ENCODE data around the gene SF3A1. TPM values are rescaled to one million over a fixed set of nuclear protein-coding genes. Genes with fewer than 3 reads are reported as not detected.

SF3A1 gene
- total and polyA plus RNA-seq, 2 of the 8 experiments (the other 6 are each of a cell fraction or from before 2014, with no cell fraction given): 27.8 to 285 TPM

DNA sequence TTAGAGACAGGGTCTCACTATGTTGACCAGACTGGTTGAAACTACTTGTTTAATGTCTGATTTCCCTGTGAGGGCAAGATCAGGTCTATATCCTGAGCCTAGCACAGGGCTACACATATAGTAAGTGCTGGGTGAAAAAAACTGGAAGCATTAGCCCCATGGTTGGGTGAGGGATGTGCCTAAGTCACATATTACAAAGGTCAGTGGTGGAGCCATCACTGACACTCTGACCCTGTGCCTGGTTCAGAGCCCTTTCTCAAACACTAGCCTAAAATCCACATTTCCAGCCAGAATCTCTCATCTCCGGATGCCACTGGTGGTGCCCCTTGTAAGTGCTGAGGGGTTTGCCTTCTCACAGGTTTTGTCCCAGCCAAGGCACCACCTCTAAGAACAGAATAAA, 38.9 kb downstream of the SF3A1 start (continued):
- TF ChIP-seq YY1 (IDR thresholded peaks at IDR 0.05; ENCODE audit: low read depth, low read length) (no peak), RBBP5 (IDR thresholded peaks at IDR 0.05; ENCODE audit: borderline replicate concordance, low read depth, low read length) (no peak), ZNF274 (IDR thresholded peaks at IDR 0.05; ENCODE audit: borderline replicate concordance, extremely low read depth, low read length) (no peak), SRF (IDR thresholded peaks at IDR 0.05; ENCODE audit: low read depth, low read length) (no peak)
- TF ChIP-seq, protein P1, sequence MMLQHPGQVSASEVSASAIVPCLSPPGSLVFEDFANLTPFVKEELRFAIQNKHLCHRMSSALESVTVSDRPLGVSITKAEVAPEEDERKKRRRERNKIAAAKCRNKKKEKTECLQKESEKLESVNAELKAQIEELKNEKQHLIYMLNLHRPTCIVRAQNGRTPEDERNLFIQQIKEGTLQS (IDR thresholded peaks at IDR 0.05; ENCODE audit: insufficient read depth, low read depth, low read length): no peak
- TF ChIP-seq, protein P2, sequence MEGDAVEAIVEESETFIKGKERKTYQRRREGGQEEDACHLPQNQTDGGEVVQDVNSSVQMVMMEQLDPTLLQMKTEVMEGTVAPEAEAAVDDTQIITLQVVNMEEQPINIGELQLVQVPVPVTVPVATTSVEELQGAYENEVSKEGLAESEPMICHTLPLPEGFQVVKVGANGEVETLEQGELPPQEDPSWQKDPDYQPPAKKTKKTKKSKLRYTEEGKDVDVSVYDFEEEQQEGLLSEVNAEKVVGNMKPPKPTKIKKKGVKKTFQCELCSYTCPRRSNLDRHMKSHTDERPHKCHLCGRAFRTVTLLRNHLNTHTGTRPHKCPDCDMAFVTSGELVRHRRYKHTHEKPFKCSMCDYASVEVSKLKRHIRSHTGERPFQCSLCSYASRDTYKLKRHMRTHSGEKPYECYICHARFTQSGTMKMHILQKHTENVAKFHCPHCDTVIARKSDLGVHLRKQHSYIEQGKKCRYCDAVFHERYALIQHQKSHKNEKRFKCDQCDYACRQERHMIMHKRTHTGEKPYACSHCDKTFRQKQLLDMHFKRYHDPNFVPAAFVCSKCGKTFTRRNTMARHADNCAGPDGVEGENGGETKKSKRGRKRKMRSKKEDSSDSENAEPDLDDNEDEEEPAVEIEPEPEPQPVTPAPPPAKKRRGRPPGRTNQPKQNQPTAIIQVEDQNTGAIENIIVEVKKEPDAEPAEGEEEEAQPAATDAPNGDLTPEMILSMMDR (IDR thresholded peaks at IDR 0.05; ENCODE audit: control extremely low read depth in 1 of 3, insufficient read depth in 1 of 3, low read depth in 1 of 3, low read length in 3 of 3): no peak
